ENCODE results near the gene LMTK3.

LMTK3 gene

GRCh38 chr19:48471836-48472235, 39.8 kb downstream of the LMTK3 start:
- Histone ChIP-seq H3K27me3 (no peaks in the 10 kb centered on the region), H3K4me3 (ENCODE audit: low read depth, low read length) (no peak overlapping the region), H3K36me3 (peaks cover 38% of the 10 kb centered on the region), H3K9me3 (no peaks in the 10 kb centered on the region), H3K4me1 (no peaks in the 10 kb centered on the region)
- no peak for TF ChIP-seq CTCF (IDR thresholded peaks at IDR 0.05; ENCODE audit: low read depth, low read length)
- DNase-seq: no peak

GRCh38 chr19:48470856-48471255, 40.8 kb downstream of the LMTK3 start:
- H3K36me3 ChIP-seq: peaks cover 33% of the 10 kb centered on the region
- no peaks in the 10 kb centered on the region for H3K27me3 ChIP-seq
- H3K4me1 ChIP-seq: no peaks in the 10 kb centered on the region
- no peaks in the 10 kb centered on the region for H3K9me3 ChIP-seq
- no peak overlapping the region for H3K4me3 ChIP-seq (ENCODE audit: low read depth, low read length)
- DNase-seq: no peak
- TF ChIP-seq CTCF (IDR thresholded peaks at IDR 0.05; ENCODE audit: low read depth, low read length): no peak

GRCh38 chr19:48469934-48470680, 41.5 kb downstream of the LMTK3 start:
- no peaks in the 10 kb centered on the region for H3K9me3 ChIP-seq
- no peak for DNase-seq
- no peaks in the 10 kb centered on the region for H3K27me3 ChIP-seq
- TF ChIP-seq CTCF (IDR thresholded peaks at IDR 0.05; ENCODE audit: low read depth, low read length): no peak
- peaks cover 30% of the 10 kb centered on the region for H3K36me3 ChIP-seq
- H3K4me3 ChIP-seq (ENCODE audit: low read depth, low read length): peak overlapping the region; percentile 92
- no peaks in the 10 kb centered on the region for H3K4me1 ChIP-seq

- Histone ChIP-seq H3K9me3 (no peaks in the 10 kb centered on the region), H3K4me3 (ENCODE audit: low read depth, low read length) (peak within 1 kb of the TSS; percentile 92), H3K27me3 (no peaks in the 10 kb centered on the region), H3K4me1 (no peaks in the 10 kb centered on the region), H3K36me3 (peaks cover 23% of the 10 kb centered on the region)
- DNase-seq: peak; percentile 88
- no peak for TF ChIP-seq CTCF (IDR thresholded peaks at IDR 0.05; ENCODE audit: low read depth, low read length)
Measured at GRCh38 chr19:48469289-48469881, 42.2 kb downstream of the LMTK3 start, which contains the start of gene CYTH2. Gene CYTH2, plus strand, starts transcription at chr19:48469369. Its CDS starts 139 bp downstream, at chr19:48469508.

GRCh38 chr19:48468772-48469288, 42.8 kb downstream of the LMTK3 start:
- H3K4me3 ChIP-seq (ENCODE audit: low read depth, low read length): peak overlapping the region; percentile 92
- H3K36me3 ChIP-seq: peaks cover 23% of the 10 kb centered on the region
- no peaks in the 10 kb centered on the region for H3K9me3 ChIP-seq
- peak; percentile 99 for DNase-seq
- no peak for TF ChIP-seq CTCF (IDR thresholded peaks at IDR 0.05; ENCODE audit: low read depth, low read length)
- no peaks in the 10 kb centered on the region for H3K27me3 ChIP-seq
- H3K4me1 ChIP-seq: no peaks in the 10 kb centered on the region

Data from BE2C (cell line).